Gastroesophageal sphincter (tissue), 4 donors: ENCODE measurements around the gene SLC47A2. TPM values are rescaled to one million over a fixed set of nuclear protein-coding genes. Genes with fewer than 3 reads are reported as not detected.

ENCODE experiments used
- ATAC-seq: fragments of 150-250 bp; one replicate; pipeline ENCODE4 v1.9.1; 2016; ENCODE audit warnings: mild to moderate bottlenecking, moderate library complexity
- H3K27ac ChIP-seq, 4 donors: fragments of 200-600 bp; sonication (generic) in 3 of 4; 1 replicate in 3 of 4; 2 replicates in 1 of 4; pipeline ENCODE4 v1.5.1; 2016 to 2019
- H3K27me3 ChIP-seq: fragments of 200-600 bp; sonication (generic); one replicate; pipeline ENCODE4 v1.5.1; 2019
- H3K36me3 ChIP-seq, 2 donors: fragments of 200-600 bp; sonication (generic); one replicate each; pipeline ENCODE4 v1.5.1; 2019; ENCODE audit warnings: control low read depth in 1 of 2
- H3K4me1 ChIP-seq, 3 donors: fragments of 200-600 bp; sonication (generic); 1 replicate in 2 of 3; 2 replicates in 1 of 3; pipeline ENCODE4 v1.5.1; 2016 to 2019; ENCODE audit warnings: control low read depth in 2 of 3
- H3K4me3 ChIP-seq, 2 donors: fragments of 200-600 bp; sonication (generic); one replicate each; pipeline ENCODE4 v1.5.1; 2019; ENCODE audit warnings: mild to moderate bottlenecking in 1 of 2, moderate library complexity in 1 of 2
- H3K9me3 ChIP-seq, 3 donors: fragments of 200-600 bp; sonication (generic); one replicate each; pipeline ENCODE4 v1.5.1; 2017 to 2019; ENCODE audit warnings: control low read depth in 2 of 3
- EP300 ChIP-seq: sonication (generic); formaldehyde crosslinking; IDR thresholded peaks from one replicate; pipeline ENCODE4 v1.6.1; 2017; ENCODE audit warnings: antibody characterized with exemption, mild to moderate bottlenecking
- POLR2A ChIP-seq, 2 donors: fragments of 450-650 bp; IDR thresholded peaks; one replicate each; pipeline ENCODE4 v1.6.1; 2017; ENCODE audit warnings: antibody characterized with exemption in 2 of 2, mild to moderate bottlenecking in 2 of 2, moderate library complexity in 1 of 2
- POLR2AphosphoS5 ChIP-seq: sonication (generic); formaldehyde crosslinking; IDR thresholded peaks from one replicate; pipeline ENCODE4 v1.6.1; 2017; ENCODE audit warnings: antibody characterized with exemption
- WGBS, 2 donors: methylation state at CpG; one replicate each; pipeline ENCODE4 v1.1.5; 2018; ENCODE audit warnings: low coverage in 1 of 2; 5-methylcytosine and 5-hydroxymethylcytosine counted together
- total RNA-seq, 4 donors: library from RNA; depleted of rRNA; stranded (reverse); fragments of >200 nt; gene quantifications; one replicate each; pipeline ENCODE4 v1.1.0, GENCODE V29; 2016
- TF ChIP-seq, protein P1 (sequence below), 4 experiments: fragments of 200-600 bp in 2 of 4; fragments of 450-650 bp in 2 of 4; sonication (generic) in 1 of 4; IDR thresholded peaks; one replicate each; pipeline ENCODE4 v1.5.1; 2017 to 2019; ENCODE audit warnings: antibody characterized with exemption in 4 of 4, mild to moderate bottlenecking in 2 of 4, moderate library complexity in 2 of 4

The SLC47A2 gene
- total RNA-seq, 4 donors from 2014 or later, result not detected

DNA sequence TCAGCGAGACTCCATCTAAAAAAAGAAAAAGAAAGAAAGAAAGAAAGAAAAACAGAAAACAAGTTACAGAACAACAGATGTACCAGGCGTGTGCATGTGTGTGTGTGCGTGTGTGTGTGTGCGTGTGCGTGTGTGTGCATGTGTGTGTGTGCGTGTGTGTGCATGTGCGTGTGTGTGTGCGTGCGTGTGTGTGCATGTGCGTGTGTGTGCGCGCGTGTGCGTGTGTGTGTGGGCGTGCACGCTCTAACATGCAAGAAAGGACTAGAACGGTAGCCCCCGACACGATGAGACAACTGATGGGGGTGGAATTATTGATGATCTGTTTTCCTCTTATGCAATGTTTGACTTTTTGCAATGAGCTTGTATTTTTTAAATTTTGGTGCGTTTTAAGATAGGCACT, 30.1 kb upstream of the SLC47A2 start:
- TF ChIP-seq, protein P1, sequence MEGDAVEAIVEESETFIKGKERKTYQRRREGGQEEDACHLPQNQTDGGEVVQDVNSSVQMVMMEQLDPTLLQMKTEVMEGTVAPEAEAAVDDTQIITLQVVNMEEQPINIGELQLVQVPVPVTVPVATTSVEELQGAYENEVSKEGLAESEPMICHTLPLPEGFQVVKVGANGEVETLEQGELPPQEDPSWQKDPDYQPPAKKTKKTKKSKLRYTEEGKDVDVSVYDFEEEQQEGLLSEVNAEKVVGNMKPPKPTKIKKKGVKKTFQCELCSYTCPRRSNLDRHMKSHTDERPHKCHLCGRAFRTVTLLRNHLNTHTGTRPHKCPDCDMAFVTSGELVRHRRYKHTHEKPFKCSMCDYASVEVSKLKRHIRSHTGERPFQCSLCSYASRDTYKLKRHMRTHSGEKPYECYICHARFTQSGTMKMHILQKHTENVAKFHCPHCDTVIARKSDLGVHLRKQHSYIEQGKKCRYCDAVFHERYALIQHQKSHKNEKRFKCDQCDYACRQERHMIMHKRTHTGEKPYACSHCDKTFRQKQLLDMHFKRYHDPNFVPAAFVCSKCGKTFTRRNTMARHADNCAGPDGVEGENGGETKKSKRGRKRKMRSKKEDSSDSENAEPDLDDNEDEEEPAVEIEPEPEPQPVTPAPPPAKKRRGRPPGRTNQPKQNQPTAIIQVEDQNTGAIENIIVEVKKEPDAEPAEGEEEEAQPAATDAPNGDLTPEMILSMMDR (IDR thresholded peaks at IDR 0.05), result no peak
- no peak for TF ChIP-seq POLR2A (IDR thresholded peaks at IDR 0.05)
- no peak for TF ChIP-seq EP300
- no peak for TF ChIP-seq POLR2AphosphoS5

DNA sequence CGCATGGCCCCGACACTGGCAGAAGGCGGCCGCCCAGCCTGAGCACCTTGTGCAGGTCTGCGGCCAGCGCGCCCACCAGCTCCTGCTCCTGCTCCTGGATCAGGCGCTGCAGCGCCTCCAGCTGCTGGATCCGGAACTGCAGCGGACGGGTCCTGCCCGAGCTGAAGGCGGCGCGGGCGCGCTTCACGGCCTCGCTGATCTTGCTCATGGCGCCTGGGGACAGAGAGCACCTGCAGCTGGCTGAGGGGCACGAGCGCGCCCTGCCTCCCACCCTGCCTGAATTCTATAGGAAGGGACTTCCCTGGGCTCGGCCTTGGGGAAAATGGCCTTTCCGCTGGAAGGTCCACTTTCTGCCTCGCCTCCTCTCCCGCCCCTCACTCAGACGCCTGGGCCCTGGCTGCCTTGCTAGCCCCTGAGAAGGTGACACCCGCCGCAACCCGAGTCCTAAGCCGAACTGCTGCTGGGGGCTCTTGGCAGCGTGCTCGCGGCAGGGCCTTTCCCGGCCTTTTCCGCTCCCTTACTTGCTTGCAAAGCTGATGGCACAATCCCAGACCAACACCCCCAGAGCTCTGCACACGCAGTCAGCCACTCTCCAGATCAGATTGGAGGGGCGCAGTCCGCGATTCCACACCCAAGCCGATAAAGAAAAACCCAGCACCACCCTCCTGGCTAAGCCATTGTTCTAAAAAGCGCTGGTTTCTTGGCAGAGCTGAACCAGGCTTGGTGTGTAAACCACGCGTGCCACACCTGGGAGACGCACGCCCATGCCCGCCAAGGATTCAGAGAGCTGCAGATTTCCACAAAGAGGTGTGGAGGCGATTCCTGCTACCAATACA, 28.8 kb upstream of the SLC47A2 start:
- H3K4me1 ChIP-seq, result peaks cover 0 to 28% (median 4%) of the 10 kb centered on the region in 3 donors
- TF ChIP-seq, protein P1 (IDR thresholded peaks at IDR 0.05), result peak in 3 of 4 experiments; percentile 93 to 96 (median 94)
- no peak for TF ChIP-seq POLR2AphosphoS5
- H3K36me3 ChIP-seq, result no peaks in the 10 kb centered on the region
- H3K27me3 ChIP-seq, result no peaks in the 10 kb centered on the region
- WGBS, 2 donors, result 81% methylated on average over 7 of the region's 50 CpGs; no CpG with 5 or more reads in 1 of the 2 donors
- H3K27ac ChIP-seq, result peak overlapping the region in 3 of 4 donors; percentile 18 to 77 (median 61)
- ATAC-seq, result peak; percentile 92
- no peaks in the 10 kb centered on the region for H3K9me3 ChIP-seq
- peak overlapping the region; percentile 42 to 63 for H3K4me3 ChIP-seq

More for the DNA sequence above, 30.1 kb upstream of the SLC47A2 start:
- ATAC-seq, result no peak
- Histone ChIP-seq H3K36me3 (no peaks in the 10 kb centered on the region), H3K27ac (no peak overlapping the region), H3K27me3 (no peaks in the 10 kb centered on the region), H3K9me3 (no peaks in the 10 kb centered on the region), H3K4me1 (peaks cover 0 to 28% (median 4%) of the 10 kb centered on the region in 3 donors), H3K4me3 (no peak overlapping the region)
- 91 to 95% methylated on average over 13 to 19 of the region's 20 CpGs for WGBS, 2 donors

DNA sequence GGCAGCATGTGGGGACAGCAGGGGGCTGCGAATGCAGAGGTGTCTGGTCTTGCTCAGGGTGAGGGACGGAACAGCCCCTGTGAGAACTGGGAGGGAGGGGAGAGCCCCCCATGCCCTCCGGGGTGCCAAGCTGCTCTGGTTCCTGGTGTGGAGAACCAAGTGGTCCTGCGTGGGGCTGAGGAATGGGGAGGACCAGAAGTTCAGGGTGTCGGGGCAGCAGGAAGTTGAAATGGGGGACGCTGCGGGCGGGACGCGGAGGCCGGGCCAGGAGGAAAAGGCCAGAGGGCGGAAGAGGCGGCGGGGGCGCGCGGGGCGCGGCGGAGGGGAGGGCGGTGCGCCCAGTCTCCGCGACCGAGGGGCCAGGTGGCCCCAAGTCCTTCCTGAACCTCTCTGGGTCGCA, 28.1 kb upstream of the SLC47A2 start:
- H3K4me3 ChIP-seq, result peak overlapping the region; percentile 42 to 63
- H3K9me3 ChIP-seq, result no peaks in the 10 kb centered on the region
- H3K27ac ChIP-seq, result peak overlapping the region in 3 of 4 donors; percentile 18 to 77 (median 61)
- WGBS, 2 donors, result 7 to 46% methylated on average over 2 to 3 of the region's 26 CpGs
- peak; percentile 44 for ATAC-seq
- H3K4me1 ChIP-seq, result peaks cover 0 to 28% (median 4%) of the 10 kb centered on the region in 3 donors
- TF ChIP-seq EP300, result no peak
- H3K27me3 ChIP-seq, result no peaks in the 10 kb centered on the region
- no peaks in the 10 kb centered on the region for H3K36me3 ChIP-seq

DNA sequence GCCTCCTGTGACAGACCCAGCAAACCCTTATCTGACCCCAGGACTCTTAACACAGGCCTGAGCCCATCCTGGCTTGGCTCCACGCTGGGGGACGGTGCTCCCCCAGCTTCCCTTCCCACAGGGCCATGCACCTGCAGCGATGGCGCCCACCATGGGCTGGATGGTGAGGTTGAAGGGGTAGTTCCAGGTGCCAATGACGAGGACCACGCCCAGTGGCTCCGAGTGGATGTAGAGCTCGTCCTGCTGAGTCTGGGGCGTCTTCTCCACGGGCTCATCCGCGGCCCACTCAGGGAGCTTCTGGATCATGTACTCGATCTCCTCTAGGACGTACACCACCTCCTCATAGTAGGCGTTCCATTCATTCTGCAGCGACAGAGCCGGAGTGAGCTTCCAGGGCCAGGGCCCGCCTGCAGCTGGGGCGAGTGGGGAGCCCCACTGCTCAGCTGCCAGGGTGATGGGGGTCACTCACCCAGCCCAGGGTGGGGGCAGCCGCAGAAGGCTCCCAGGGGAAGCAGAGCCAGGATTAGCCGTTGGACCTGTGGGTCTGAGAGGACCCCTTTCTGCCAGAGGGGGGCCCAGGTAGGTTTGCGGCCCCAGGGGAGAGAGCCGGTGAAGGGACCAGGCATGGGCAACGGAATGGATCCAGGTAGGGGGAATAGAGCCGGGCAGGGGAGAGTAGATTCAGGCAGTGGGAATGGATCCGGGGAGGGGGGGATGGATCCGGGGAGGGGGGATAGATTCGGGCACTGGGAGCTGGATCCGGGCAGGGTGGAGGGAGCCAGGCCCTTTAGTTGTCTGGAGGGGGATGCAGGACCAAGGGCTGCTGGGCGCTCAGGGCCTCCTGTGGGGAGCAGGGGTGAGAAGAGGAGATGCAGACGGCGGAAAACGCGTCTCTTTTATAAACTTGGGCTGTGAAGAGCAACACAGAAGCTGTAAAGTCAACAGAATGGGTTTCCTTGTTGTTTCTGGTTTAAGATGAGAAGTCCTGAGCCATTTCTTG, 27.0 kb upstream of the SLC47A2 start:
- no peaks in the 10 kb centered on the region for H3K9me3 ChIP-seq
- H3K27ac ChIP-seq, result no peak overlapping the region
- H3K36me3 ChIP-seq, result no peaks in the 10 kb centered on the region
- H3K4me1 ChIP-seq, result peaks cover 0 to 21% (median 4%) of the 10 kb centered on the region in 3 donors
- WGBS, 2 donors, result 91% methylated on average over 7 of the region's 34 CpGs; no CpG with 5 or more reads in 1 of the 2 donors
- H3K4me3 ChIP-seq, result no peak overlapping the region
- ATAC-seq, result no peak
- no peaks in the 10 kb centered on the region for H3K27me3 ChIP-seq
- TF ChIP-seq, protein P1 (IDR thresholded peaks at IDR 0.05), result no peak
- TF ChIP-seq POLR2A (IDR thresholded peaks at IDR 0.05) (no peak), POLR2AphosphoS5 (no peak), EP300 (no peak)

DNA sequence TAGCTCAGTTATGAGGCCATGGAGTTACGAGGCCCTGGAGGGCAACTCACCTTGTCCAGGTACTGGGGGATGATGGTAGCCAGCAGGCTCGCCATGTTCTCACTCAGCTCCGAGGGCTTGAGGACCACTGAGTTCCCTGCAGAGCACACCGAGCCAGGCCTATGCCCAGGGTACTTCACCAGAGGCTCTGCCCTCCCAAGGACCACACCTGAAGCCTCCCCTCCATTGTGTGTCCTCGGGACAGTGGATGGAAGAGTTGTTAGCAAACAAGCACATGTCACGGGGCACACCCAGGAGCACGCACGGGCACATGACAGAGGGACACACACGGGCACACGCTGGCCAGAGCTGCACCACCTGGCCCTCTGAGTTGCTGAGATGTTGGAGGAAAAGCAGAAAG, 26.1 kb upstream of the SLC47A2 start:
- Histone ChIP-seq H3K36me3 (no peaks in the 10 kb centered on the region), H3K4me3 (no peak overlapping the region), H3K9me3 (no peaks in the 10 kb centered on the region), H3K27ac (no peak overlapping the region), H3K4me1 (peaks cover 0 to 15% (median 4%) of the 10 kb centered on the region in 3 donors), H3K27me3 (no peaks in the 10 kb centered on the region)
- 70% methylated on average over 2 of the region's 10 CpGs; no CpG with 5 or more reads in 1 of the 2 donors for WGBS, 2 donors
- ATAC-seq, result no peak
- TF ChIP-seq, protein P1 (IDR thresholded peaks at IDR 0.05), result no peak
- TF ChIP-seq POLR2AphosphoS5 (no peak), POLR2A (IDR thresholded peaks at IDR 0.05) (no peak), EP300 (no peak)
